GM12873 (cell line): ENCODE measurements around the gene NRK.

Experiments used
- CTCF ChIP-seq: IDR thresholded peaks from 2 replicates; pipeline ENCODE4 v1.5.1; 2012; ENCODE audit warnings: low read depth, mild to moderate bottlenecking, moderate library complexity, low read length, control low read depth; ENCODE audit not compliant: insufficient read depth; ENCODE audit errors: missing control alignments

Gene NRK, protein sequence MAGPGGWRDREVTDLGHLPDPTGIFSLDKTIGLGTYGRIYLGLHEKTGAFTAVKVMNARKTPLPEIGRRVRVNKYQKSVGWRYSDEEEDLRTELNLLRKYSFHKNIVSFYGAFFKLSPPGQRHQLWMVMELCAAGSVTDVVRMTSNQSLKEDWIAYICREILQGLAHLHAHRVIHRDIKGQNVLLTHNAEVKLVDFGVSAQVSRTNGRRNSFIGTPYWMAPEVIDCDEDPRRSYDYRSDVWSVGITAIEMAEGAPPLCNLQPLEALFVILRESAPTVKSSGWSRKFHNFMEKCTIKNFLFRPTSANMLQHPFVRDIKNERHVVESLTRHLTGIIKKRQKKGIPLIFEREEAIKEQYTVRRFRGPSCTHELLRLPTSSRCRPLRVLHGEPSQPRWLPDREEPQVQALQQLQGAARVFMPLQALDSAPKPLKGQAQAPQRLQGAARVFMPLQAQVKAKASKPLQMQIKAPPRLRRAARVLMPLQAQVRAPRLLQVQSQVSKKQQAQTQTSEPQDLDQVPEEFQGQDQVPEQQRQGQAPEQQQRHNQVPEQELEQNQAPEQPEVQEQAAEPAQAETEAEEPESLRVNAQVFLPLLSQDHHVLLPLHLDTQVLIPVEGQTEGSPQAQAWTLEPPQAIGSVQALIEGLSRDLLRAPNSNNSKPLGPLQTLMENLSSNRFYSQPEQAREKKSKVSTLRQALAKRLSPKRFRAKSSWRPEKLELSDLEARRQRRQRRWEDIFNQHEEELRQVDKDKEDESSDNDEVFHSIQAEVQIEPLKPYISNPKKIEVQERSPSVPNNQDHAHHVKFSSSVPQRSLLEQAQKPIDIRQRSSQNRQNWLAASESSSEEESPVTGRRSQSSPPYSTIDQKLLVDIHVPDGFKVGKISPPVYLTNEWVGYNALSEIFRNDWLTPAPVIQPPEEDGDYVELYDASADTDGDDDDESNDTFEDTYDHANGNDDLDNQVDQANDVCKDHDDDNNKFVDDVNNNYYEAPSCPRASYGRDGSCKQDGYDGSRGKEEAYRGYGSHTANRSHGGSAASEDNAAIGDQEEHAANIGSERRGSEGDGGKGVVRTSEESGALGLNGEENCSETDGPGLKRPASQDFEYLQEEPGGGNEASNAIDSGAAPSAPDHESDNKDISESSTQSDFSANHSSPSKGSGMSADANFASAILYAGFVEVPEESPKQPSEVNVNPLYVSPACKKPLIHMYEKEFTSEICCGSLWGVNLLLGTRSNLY (N-terminal part only)

GRCh38 chrX:105822138-105823091, at the start of gene NRK:
NRK (plus strand) TSS chrX:105822539; CDS start chrX:105822846, 307 bp downstream.
- TF ChIP-seq CTCF: no peak

DNA sequence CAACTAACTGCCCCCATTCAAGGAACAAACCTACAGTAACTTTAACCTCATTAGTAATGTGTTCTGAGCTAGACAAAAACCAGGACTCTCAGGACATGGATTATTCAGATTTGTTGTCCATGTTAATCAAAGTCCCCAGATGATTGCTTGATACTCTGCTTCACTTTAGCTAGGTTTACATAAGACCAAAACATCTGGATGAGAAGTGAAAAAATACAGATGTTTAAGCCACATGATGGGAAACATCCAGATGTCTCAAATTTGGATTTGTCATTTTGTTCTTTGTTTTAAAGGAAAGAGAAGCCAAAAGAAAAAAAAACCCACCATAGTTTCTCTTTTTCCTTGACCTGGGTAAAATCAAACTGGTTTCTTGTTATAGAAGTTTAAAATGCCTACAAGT, 48.5 kb upstream of the NRK start:
- no peak for TF ChIP-seq CTCF

- TF ChIP-seq CTCF: no peak
These were observed 46.7 kb upstream of the NRK start for GRCh38 chrX:105775679-105776078.

- no peak for TF ChIP-seq CTCF
These were observed 40.5 kb upstream of the NRK start for GRCh38 chrX:105781804-105782203.

GRCh38 chrX:105803891-105804290, 18.4 kb upstream of the NRK start:
- no peak for TF ChIP-seq CTCF

DNA sequence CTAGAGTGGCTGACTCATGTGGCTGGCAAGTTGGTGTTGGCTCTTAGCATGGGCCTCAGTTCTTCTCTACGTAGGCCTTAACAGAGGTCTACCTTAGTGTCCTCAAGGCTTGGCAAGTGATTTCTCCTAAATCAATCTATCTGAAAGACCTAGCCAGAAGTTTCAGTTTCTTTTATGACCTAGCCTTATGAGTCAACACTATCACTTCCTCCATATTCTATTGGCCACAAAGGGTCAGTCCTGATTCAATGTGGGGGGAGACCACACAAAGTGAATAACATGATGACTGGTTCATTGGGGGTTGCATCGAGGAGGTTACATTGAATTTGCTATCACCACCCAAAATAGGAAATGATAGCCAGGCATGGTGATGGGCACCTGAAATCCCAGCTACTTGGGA, 5.8 kb upstream of the NRK start:
- no peak for TF ChIP-seq CTCF
